ENCODE measurements around the gene BOLA1. TPM values are rescaled to one million over a fixed set of nuclear protein-coding genes. Genes with fewer than 3 reads are reported as not detected.
"Not testable (repeated sequence)": the region's sequence is repeated elsewhere in the genome, so short reads cannot be mapped to it uniquely, and the experiment has no call there.

The BOLA1 gene
- total and polyA plus RNA-seq, 5 donors from 2014 or later: 6.2 to 47.8 (median 38.6) TPM

GRCh38 chr1:149934356-149934755, 35.0 kb downstream of the BOLA1 start:
- no peaks in the 10 kb centered on the region for H3K36me3 ChIP-seq (ENCODE audit: control insufficient read depth, insufficient read depth, low read length)
- ATAC-seq (ENCODE audit: low read depth in 2 of 2) (no peak), DNase-seq (no peak)
- Mint-ChIP-seq H3K27ac (no peak overlapping the region), H3K9me3 (no peaks in the 10 kb centered on the region), H3K36me3 (no peaks in the 10 kb centered on the region), H3K4me1 (peaks cover 7 to 24% (median 13%) of the 10 kb centered on the region in 4 donors), H3K4me3 (peak overlapping the region in 1 of 4 donors; percentile 43), H3K27me3 (peaks cover 9% of the 10 kb centered on the region)
- H3K27ac ChIP-seq (ENCODE audit: insufficient read depth, low read length, poor library complexity, severe bottlenecking): no peak overlapping the region
- peaks cover 4% of the 10 kb centered on the region for H3K4me1 ChIP-seq (ENCODE audit: control insufficient read depth, insufficient read depth, low read length, poor library complexity, severe bottlenecking)
- no peaks in the 10 kb centered on the region for H3K9me3 ChIP-seq (ENCODE audit: control insufficient read depth in 2 of 2, low read length in 2 of 2)
- no peaks in the 10 kb centered on the region for H3K27me3 ChIP-seq (ENCODE audit: control insufficient read depth, insufficient read depth, low read length)
- no peak overlapping the region for H3K4me3 ChIP-seq (ENCODE audit: low read depth, low read length)

GRCh38 chr1:149936170-149936991, 37.0 kb downstream of the BOLA1 start, which contains the start of gene MTMR11:
Gene MTMR11, minus strand, starts transcription at chr1:149936879. Its CDS starts 232 bp downstream, at chr1:149936647.
- Histone ChIP-seq H3K9me3 (ENCODE audit: control insufficient read depth in 2 of 2, low read length in 2 of 2) (no peaks in the 10 kb centered on the region), H3K27ac (ENCODE audit: insufficient read depth, low read length, poor library complexity, severe bottlenecking) (no peak within 1 kb of the TSS), H3K36me3 (ENCODE audit: control insufficient read depth, insufficient read depth, low read length) (no peaks in the 10 kb centered on the region), H3K4me3 (ENCODE audit: low read depth, low read length) (no peak within 1 kb of the TSS), H3K27me3 (ENCODE audit: control insufficient read depth, insufficient read depth, low read length) (no peaks in the 10 kb centered on the region), H3K4me1 (ENCODE audit: control insufficient read depth, insufficient read depth, low read length, poor library complexity, severe bottlenecking) (peaks cover 4% of the 10 kb centered on the region)
- Mint-ChIP-seq H3K4me1 (peaks cover 9 to 20% (median 15%) of the 10 kb centered on the region in 4 donors), H3K9me3 (no peaks in the 10 kb centered on the region), H3K4me3 (no peak within 1 kb of the TSS), H3K36me3 (no peaks in the 10 kb centered on the region), H3K27ac (peak within 1 kb of the TSS in 2 of 3 donors; percentile 54 to 94), H3K27me3 (peaks cover 9% of the 10 kb centered on the region)
- no peak for ATAC-seq (ENCODE audit: low read depth in 2 of 2)
- no peak for DNase-seq

GRCh38 chr1:149936992-149937705, 37.8 kb downstream of the BOLA1 start:
- H3K4me1 ChIP-seq (ENCODE audit: control insufficient read depth, insufficient read depth, low read length, poor library complexity, severe bottlenecking): peaks cover 4% of the 10 kb centered on the region
- ATAC-seq (ENCODE audit: low read depth in 2 of 2): no peak
- H3K4me3 Mint-ChIP-seq: no peak overlapping the region
- no peaks in the 10 kb centered on the region for H3K9me3 ChIP-seq (ENCODE audit: control insufficient read depth in 2 of 2, low read length in 2 of 2)
- no peaks in the 10 kb centered on the region for H3K36me3 Mint-ChIP-seq
- no peaks in the 10 kb centered on the region for H3K9me3 Mint-ChIP-seq
- DNase-seq: no peak
- peak overlapping the region in 1 of 3 donors; percentile 32 for H3K27ac Mint-ChIP-seq
- no peak overlapping the region for H3K4me3 ChIP-seq (ENCODE audit: low read depth, low read length)
- no peaks in the 10 kb centered on the region for H3K27me3 ChIP-seq (ENCODE audit: control insufficient read depth, insufficient read depth, low read length)
- peaks cover 6% of the 10 kb centered on the region for H3K27me3 Mint-ChIP-seq
- no peaks in the 10 kb centered on the region for H3K36me3 ChIP-seq (ENCODE audit: control insufficient read depth, insufficient read depth, low read length)
- H3K27ac ChIP-seq (ENCODE audit: insufficient read depth, low read length, poor library complexity, severe bottlenecking): no peak overlapping the region
- H3K4me1 Mint-ChIP-seq: peaks cover 9 to 20% (median 15%) of the 10 kb centered on the region in 4 donors

DNA sequence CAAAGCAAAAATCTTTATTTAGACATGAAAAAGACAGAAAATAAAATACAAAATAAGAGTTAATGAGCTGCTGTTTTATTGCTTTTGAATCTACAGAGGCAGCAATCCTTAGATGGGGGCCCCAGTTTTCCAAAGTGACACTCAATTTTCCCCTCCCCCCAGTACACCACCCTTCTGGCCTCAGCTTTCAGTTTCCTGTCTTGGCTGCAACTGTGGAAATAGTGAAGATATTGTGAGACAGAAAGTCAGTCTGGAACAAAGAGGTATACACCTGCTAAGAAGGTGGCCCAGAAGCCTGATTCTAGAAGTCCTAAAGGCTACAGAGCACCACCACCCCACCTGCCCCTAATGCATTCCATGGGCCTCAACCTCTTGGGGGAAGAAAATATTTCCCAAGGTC, 38.4 kb downstream of the BOLA1 start:
- Histone ChIP-seq H3K4me3 (ENCODE audit: low read depth, low read length) (no peak overlapping the region), H3K9me3 (ENCODE audit: control insufficient read depth in 2 of 2, low read length in 2 of 2) (no peaks in the 10 kb centered on the region), H3K27ac (ENCODE audit: insufficient read depth, low read length, poor library complexity, severe bottlenecking) (no peak overlapping the region), H3K36me3 (ENCODE audit: control insufficient read depth, insufficient read depth, low read length) (no peaks in the 10 kb centered on the region), H3K27me3 (ENCODE audit: control insufficient read depth, insufficient read depth, low read length) (no peaks in the 10 kb centered on the region), H3K4me1 (ENCODE audit: control insufficient read depth, insufficient read depth, low read length, poor library complexity, severe bottlenecking) (peaks cover 4% of the 10 kb centered on the region)
- H3K4me3 Mint-ChIP-seq: peak overlapping the region in 1 of 4 donors; percentile 84
- H3K27ac Mint-ChIP-seq: peak overlapping the region in 1 of 3 donors; percentile 32
- no peaks in the 10 kb centered on the region for H3K9me3 Mint-ChIP-seq
- no peak for ATAC-seq (ENCODE audit: low read depth in 2 of 2)
- H3K4me1 Mint-ChIP-seq: peaks cover 9 to 20% (median 15%) of the 10 kb centered on the region in 4 donors
- H3K27me3 Mint-ChIP-seq: peaks cover 4% of the 10 kb centered on the region
- DNase-seq: peak in 1 of 3 donors; percentile 34
- no peaks in the 10 kb centered on the region for H3K36me3 Mint-ChIP-seq

- H3K4me3 Mint-ChIP-seq; DNase-seq; ATAC-seq (ENCODE audit: low read depth in 2 of 2); H3K36me3 ChIP-seq (ENCODE audit: control insufficient read depth, insufficient read depth, low read length); H3K4me3 ChIP-seq (ENCODE audit: low read depth, low read length); H3K36me3 Mint-ChIP-seq; H3K9me3 ChIP-seq (ENCODE audit: control insufficient read depth in 2 of 2, low read length in 2 of 2); H3K27me3 Mint-ChIP-seq; H3K27ac ChIP-seq (ENCODE audit: insufficient read depth, low read length, poor library complexity, severe bottlenecking); H3K27ac Mint-ChIP-seq; H3K9me3 Mint-ChIP-seq; H3K27me3 ChIP-seq (ENCODE audit: control insufficient read depth, insufficient read depth, low read length); H3K4me1 ChIP-seq (ENCODE audit: control insufficient read depth, insufficient read depth, low read length, poor library complexity, severe bottlenecking): not testable (repeated sequence)
- peaks cover 9 to 20% (median 16%) of the 10 kb centered on the region in 4 donors for H3K4me1 Mint-ChIP-seq
Measured at GRCh38 chr1:149938668-149939003, 39.3 kb downstream of the BOLA1 start.

- no peak overlapping the region for H3K4me3 ChIP-seq (ENCODE audit: low read depth, low read length)
- no peaks in the 10 kb centered on the region for H3K9me3 Mint-ChIP-seq
- ATAC-seq (ENCODE audit: low read depth in 2 of 2): no peak
- DNase-seq: no peak
- H3K27me3 Mint-ChIP-seq: no peaks in the 10 kb centered on the region
- peaks cover 4% of the 10 kb centered on the region for H3K4me1 ChIP-seq (ENCODE audit: control insufficient read depth, insufficient read depth, low read length, poor library complexity, severe bottlenecking)
- peaks cover 11% of the 10 kb centered on the region for H3K36me3 Mint-ChIP-seq
- peak overlapping the region in 2 of 3 donors; percentile 20 to 38 for H3K27ac Mint-ChIP-seq
- H3K36me3 ChIP-seq (ENCODE audit: control insufficient read depth, insufficient read depth, low read length): peaks cover 9% of the 10 kb centered on the region
- no peaks in the 10 kb centered on the region for H3K27me3 ChIP-seq (ENCODE audit: control insufficient read depth, insufficient read depth, low read length)
- H3K27ac ChIP-seq (ENCODE audit: insufficient read depth, low read length, poor library complexity, severe bottlenecking): no peak overlapping the region
- no peaks in the 10 kb centered on the region for H3K9me3 ChIP-seq (ENCODE audit: control insufficient read depth in 2 of 2, low read length in 2 of 2)
- H3K4me3 Mint-ChIP-seq: no peak overlapping the region
- peaks cover 9 to 20% (median 16%) of the 10 kb centered on the region in 4 donors for H3K4me1 Mint-ChIP-seq
Measured at GRCh38 chr1:149940427-149940826, 41.1 kb downstream of the BOLA1 start.

DNA sequence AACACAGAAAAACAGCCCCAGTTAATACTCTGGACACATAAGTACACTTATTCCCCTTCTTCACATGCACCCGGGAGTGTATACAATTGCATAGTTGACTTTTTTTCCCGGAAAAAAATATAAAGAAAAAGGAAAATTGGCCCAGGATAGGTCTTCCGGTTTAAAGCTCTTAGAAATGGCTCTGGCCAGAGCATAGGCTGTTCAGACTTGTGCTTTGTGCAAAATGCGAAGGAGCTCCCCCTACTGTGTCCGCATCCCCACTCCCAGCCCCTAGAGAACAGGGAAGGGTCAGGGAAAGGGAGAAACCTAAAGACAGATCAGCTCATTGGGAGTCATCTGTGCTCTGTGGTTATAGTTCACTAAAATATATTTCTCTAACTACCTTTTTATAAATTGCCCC, 42.8 kb downstream of the BOLA1 start:
- Histone ChIP-seq H3K36me3 (ENCODE audit: control insufficient read depth, insufficient read depth, low read length) (peaks cover 9% of the 10 kb centered on the region), H3K4me1 (ENCODE audit: control insufficient read depth, insufficient read depth, low read length, poor library complexity, severe bottlenecking) (peaks cover 4% of the 10 kb centered on the region), H3K27ac (ENCODE audit: insufficient read depth, low read length, poor library complexity, severe bottlenecking) (no peak overlapping the region), H3K9me3 (ENCODE audit: control insufficient read depth in 2 of 2, low read length in 2 of 2) (no peaks in the 10 kb centered on the region), H3K27me3 (ENCODE audit: control insufficient read depth, insufficient read depth, low read length) (no peaks in the 10 kb centered on the region), H3K4me3 (ENCODE audit: low read depth, low read length) (no peak overlapping the region)
- ATAC-seq (ENCODE audit: low read depth in 2 of 2) (no peak), DNase-seq (no peak)
- Mint-ChIP-seq H3K4me1 (peaks cover 8 to 18% (median 11%) of the 10 kb centered on the region in 4 donors), H3K9me3 (no peaks in the 10 kb centered on the region), H3K27ac (no peak overlapping the region), H3K27me3 (no peaks in the 10 kb centered on the region), H3K4me3 (no peak overlapping the region), H3K36me3 (peaks cover 15% of the 10 kb centered on the region)

All from CD4-positive, CD25-positive, alpha-beta regulatory T cell (primary cell).